ENCODE results near the gene SDK2.

The SDK2 gene

GRCh38 chr17:73289549-73290254 is 354.5 kb downstream of the SDK2 start:
- DNase-seq: no peak

GRCh38 chr17:73288534-73289302 is 355.5 kb downstream of the SDK2 start:
- DNase-seq: no peak

GRCh38 chr17:73286863-73287296 is 357.4 kb downstream of the SDK2 start:
- DNase-seq: no peak

- DNase-seq: no peak
Observed at GRCh38 chr17:73285916-73286862, 358.1 kb downstream of the SDK2 start.

- no peak for DNase-seq
Observed at GRCh38 chr17:73285603-73285908, 358.7 kb downstream of the SDK2 start.

- no peak for DNase-seq
Observed at GRCh38 chr17:73284906-73285602, 359.2 kb downstream of the SDK2 start.

Data from CD4-positive, alpha-beta T cell treated with Interleukin-4 for 4 hours (primary cell).